GM19438 (cell line): ENCODE data around the gene GALNT16.

Source experiments
- ATAC-seq: cut with Tn5 transposase; IDR thresholded peaks from one replicate; pipeline ENCODE4 v1.9.1; 2021; ENCODE audit warnings: low read depth; ENCODE audit not compliant: unreplicated experiment

Gene GALNT16

GRCh38 chr14:69332782-69333395 lies 72.9 kb downstream of the GALNT16 start:
- ATAC-seq, result no peak

GRCh38 chr14:69333791-69334337 lies 73.9 kb downstream of the GALNT16 start:
- ATAC-seq, result no peak

- ATAC-seq, result no peak
These were observed 74.6 kb downstream of the GALNT16 start for GRCh38 chr14:69334576-69334975.

DNA sequence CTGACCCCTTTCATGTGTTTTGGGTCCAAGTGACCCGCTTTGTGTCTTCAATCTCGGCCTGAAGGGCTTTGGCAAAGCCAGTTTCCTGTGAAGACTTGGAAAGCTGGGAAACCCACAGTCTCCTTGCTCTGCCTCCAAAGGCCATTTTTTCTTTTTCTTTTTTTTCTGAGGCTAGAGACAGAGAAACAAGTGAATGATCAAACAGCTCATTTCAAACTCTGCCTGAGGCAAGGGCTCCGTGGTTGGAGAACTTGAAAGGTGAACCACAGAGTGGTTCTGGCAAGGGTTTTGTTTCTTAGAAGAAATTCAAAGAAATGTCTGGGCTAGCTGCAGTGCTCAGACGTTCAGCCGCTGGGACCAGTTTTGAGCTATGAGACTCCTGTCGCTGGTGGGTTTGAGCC lies 75.4 kb downstream of the GALNT16 start:
- ATAC-seq, result no peak

DNA sequence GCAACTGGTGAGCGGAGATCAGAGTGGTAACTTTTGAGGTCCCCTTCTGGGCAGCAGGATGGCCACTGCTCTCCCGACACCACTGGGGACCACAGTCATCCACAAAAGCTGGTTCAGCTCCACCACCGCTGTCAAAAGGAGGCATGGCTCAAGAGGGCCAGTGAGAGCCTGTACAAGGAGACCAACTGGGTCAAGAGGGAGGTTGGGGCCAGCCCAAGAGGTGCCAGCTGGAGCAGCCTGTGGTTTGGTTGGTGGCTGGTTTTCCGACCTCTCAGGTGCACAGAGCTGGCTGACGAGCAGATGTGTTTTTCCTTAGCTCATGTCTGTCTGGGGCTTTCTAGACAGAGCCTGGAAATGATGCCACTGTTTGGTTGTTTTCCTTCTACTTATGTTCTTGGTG lies 78.0 kb downstream of the GALNT16 start:
- no peak for ATAC-seq

DNA sequence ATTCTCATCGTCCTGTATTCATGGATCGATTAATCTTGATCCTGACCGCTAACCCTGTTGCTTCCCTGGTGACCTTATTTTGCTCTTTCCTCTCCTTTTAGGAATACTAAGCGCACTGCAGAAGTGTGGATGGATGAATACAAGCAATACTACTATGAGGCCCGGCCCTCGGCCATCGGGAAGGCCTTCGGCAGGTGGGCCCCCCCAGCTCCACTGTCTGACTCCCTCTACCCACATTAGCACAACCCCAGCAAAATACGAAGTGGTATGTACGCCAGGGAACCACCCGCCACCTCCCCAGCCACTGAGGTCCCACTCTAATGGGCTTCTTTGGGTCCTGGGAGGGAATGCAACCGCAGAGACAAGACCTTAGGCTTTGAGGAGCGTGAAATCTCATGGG lies 79.5 kb downstream of the GALNT16 start:
- ATAC-seq, result no peak

DNA sequence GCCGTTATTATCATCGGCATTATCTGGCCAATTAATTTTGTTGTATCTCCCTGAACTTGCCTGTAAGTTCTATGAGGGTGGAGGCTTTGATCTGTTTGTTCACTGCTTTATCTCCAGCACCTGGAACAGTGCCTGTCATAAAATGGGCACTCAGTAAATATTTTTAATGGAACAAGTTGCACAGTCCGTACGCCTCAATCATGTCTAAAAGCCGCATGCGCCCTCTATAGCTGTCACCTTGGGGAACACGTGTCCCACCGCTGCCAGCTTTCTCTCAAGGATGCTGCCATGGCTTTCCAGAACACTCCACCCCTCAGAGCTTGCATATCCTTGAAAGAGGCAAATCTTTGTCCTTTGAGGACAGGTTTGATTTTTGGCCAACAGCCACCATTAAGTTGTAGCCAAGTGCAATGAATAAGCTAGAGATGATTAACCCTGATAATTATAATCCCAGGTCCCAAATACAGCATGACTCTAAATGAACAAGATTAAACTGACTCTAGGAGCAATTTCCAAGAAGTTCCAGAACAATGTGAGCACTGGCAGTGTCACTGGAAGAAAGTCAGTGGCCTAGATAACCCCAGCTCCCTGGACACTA lies 83.1 kb downstream of the GALNT16 start:
- no peak for ATAC-seq

DNA sequence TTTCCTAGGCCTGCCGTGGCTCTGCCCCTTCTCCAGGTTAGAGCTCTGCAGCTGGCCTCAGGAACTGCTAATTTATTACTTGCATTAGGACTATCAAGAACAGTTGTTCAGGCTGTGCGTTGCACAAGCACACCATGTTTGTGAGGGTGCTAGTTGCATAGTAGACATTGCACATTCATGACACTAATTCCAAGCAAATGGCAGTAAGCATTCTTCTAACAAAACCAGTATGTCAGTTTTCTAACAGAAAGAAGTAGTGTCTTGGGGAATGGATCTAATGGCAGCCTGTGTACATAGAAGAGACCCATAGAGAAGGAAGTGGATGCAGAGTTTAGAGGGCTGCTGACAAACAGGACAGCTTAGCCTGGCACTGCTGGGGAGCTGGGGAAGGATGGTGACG lies 84.2 kb downstream of the GALNT16 start:
- no peak for ATAC-seq

- no peak for ATAC-seq
These were observed 85.4 kb downstream of the GALNT16 start for GRCh38 chr14:69345402-69345801.

DNA sequence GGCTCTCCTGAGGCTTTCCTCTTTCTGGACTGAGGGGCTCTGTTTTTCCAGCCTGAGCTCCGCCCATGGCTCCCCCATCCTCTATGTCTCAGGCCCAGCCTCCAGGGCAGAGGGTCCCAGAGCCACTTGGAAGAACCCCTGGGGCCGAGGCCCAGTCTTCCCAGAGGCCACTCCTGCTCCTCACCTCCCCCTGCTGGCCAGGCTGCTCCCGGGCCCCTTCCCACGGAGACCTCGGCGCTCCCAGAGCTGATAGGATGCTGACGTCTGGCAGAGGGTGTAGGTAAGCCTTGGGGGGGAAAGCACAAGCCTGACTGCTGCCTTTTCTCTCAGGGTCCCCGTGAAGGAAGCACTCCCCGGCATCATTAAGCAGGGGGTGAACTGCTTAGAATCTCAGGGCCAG lies 86.8 kb downstream of the GALNT16 start:
- no peak for ATAC-seq

GRCh38 chr14:69349091-69349777 lies 89.3 kb downstream of the GALNT16 start:
- ATAC-seq, result no peak

DNA sequence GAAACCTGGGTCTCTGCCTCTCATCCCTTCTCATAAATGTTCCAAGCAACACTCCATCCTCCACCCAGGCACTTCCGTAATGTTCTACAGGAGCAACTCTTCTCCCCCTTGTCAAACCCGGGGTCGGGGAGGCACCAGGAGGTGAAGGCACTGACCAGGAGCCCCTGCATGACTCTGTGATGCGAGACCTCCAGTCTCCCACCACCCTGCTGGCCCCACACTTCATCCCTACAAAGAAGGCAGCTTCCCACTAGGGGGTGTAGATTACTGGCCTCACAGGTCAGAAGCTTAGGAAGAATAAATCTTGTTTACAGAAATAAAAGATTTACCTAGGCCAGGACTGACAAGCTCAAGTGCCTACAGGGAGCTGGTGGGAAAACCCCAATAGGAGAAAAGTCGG lies 90.9 kb downstream of the GALNT16 start:
- ATAC-seq, result no peak

DNA sequence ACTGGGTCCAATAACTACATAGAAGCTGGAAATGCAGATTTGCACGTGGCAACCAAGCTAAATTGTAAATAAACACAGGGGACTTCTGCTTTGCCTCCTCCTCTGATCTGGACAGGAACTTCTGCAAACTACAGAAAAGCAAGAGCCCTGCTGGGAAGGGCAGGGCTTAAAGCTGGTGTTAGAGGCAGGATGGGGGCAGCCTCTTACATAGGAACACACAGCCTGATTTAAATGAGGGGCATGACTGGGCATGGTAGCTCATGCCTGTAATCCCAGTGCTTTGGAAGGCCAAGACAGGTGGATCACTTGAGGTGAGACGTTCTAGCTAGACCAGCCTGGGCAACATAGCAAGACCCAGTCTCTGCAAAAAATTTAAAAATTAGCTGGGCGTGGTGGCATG lies 91.4 kb downstream of the GALNT16 start:
- ATAC-seq, result no peak

DNA sequence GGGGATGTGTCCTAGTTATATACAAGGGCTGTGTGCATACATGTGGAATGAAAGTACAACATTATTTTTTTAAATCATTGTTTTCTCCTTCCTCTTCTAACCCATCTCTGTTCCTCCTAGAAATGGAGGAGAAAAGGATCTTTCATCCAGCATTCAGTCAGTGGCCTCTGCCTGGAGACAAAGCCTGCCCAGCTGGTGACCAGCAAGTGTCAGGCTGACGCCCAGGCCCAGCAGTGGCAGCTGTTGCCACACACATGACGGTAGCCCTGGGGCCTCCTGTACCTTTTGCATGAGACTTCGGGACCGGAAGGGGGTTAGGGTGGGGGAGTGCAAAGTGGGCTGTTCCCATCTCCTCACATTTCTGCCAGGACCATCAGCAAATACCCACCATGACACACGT lies 92.0 kb downstream of the GALNT16 start:
- ATAC-seq, result no peak

DNA sequence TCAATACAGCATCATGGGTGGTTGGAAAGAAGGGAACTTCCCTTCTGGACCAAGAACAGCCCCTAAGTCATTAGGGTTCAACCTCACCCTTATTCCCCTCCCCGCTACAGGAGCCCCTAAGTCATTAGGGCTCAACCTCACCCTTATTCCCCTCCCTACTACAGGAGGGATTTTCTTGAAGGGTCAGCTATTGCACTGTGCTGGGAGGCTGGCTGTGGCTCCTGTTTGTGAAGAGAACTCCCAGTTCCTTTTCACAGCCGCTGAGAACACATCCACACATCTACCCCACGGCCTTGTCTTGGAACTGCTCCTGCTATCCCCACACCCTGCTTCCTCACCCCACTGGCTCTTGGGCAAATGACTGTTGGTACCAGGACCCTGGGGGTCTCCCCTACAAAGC lies 93.2 kb downstream of the GALNT16 start:
- ATAC-seq, result no peak

DNA sequence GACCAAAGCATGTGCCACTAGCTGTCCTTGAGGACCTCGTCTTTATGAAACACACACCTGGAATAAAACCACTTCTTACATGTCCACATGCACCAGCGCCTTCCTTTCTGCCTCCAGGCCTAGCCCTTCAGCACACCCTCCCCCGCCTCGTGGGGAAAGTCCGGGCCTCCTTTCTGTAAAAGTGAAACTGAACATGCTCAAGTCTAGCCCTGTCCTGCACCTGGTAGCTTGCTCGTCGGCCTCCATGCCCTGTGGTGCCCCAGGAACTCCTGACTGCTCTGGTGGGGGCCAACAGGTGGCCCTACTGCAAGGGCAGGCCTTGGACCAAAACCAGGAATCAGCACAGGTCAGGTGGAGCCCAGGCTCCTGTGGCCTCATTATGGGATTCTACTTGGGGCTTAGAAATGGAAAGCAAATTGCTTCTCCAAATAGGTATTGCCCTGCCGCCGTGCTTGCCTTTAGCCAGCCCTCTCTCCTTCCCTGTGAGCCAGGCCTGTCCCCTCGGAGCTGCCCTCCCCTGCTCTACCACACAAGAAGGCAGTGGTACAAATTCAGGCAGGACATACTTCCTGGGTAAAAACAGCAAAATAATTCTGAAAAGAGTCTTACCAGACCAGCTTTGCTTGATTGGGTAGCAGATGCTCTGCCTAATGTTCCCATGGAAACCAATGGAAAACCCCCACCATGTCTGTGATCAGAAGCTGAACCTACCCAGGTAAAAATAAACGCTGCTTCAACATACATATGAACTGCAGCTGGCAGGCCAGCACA lies 94.6 kb downstream of the GALNT16 start:
- peak; percentile 83 for ATAC-seq

- ATAC-seq, result no peak
These were observed 95.2 kb downstream of the GALNT16 start for GRCh38 chr14:69355154-69355597.

DNA sequence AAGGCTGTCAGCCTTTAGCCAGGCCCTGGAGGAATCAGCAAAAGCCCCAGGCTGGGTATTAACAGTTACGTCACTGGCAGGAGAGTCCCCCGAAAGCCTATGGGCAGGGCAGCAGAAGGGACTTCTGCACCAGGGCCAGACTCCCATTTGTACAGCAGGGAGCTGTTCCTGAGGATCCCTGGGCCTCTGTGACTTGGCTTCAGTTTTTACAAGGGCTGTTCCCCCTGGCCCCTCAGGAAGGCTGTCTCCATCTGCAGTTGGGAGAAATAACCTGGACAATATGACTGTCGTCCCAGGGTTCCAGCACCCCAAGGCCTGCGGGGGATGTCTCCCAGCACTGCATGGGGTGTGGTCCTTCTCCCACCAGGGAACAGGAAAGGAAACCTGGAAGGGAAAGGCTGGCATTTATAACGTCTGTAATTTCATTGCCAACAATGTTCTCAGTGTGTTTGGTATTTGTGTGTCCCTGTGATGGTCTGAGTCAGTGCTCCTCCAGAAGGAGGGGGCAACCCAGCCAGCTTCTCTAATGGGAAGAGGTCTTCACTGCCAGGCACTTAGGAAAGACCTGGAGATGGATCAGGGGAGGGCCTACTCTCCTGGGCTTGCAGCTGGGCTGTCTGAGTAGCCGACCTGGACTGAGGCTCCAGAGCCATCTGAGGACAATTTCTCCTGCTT lies 95.8 kb downstream of the GALNT16 start:
- ATAC-seq, result no peak

GRCh38 chr14:69356903-69357543 lies 97.1 kb downstream of the GALNT16 start:
- ATAC-seq, result no peak
